ENCODE results near the gene TMEM248. TPM values are rescaled to one million over a fixed set of nuclear protein-coding genes. Genes with fewer than 3 reads are reported as not detected.
"Not testable (repeated sequence)": the region's sequence is repeated elsewhere in the genome, so short reads cannot be mapped to it uniquely, and the experiment has no call there.

The TMEM248 gene
- total RNA-seq, 2 donors from 2014 or later: 67.4 to 81.1 TPM

GRCh38 chr7:67004145-67004544, 83.1 kb downstream of the TMEM248 start:
- not testable (repeated sequence) for DNase-seq (ENCODE audit: low spot score in 2 of 2); H3K27ac Mint-ChIP-seq; ATAC-seq; H3K9me3 Mint-ChIP-seq
- H3K36me3 Mint-ChIP-seq: peaks cover 0 to 21% of the 10 kb centered on the region in 2 donors

- H3K9me3 Mint-ChIP-seq: no peaks in the 10 kb centered on the region
- H3K36me3 Mint-ChIP-seq: peaks cover 0 to 21% of the 10 kb centered on the region in 2 donors
- no peak for ATAC-seq
- no peak overlapping the region for H3K27ac Mint-ChIP-seq
- DNase-seq (ENCODE audit: low spot score in 2 of 2): no peak
These were observed 85.9 kb downstream of the TMEM248 start for GRCh38 chr7:67006965-67007364.

Other genes with a start within 250 kb of the TMEM248 start
- 10 to 100 TPM; 21.5 to 23.0 TPM for gene RABGEF1, start 180.5 kb upstream of the TMEM248 start, total RNA-seq
- gene SBDS, start 74.4 kb downstream of the TMEM248 start, total RNA-seq: 10 to 100 TPM; 55.3 to 61.6 TPM
- 10 to 100 TPM; 14.1 to 16.1 TPM for gene TYW1, start 75.6 kb downstream of the TMEM248 start, total RNA-seq

Data from activated naive CD4-positive, alpha-beta T cell treated with anti-CD3 and anti-CD28 coated beads, Interleukin-2, amount 50 U/mL, for 72 hours (primary cell).